Head of caudate nucleus (tissue), 42 donors: ENCODE measurements around the gene AKAP9.
"Not testable (repeated sequence)": the region's sequence is repeated elsewhere in the genome, so short reads cannot be mapped to it uniquely, and the experiment has no call there.

Experiments
- DNase-seq, 42 donors: peaks; one replicate each; pipeline versions ENCODE4 v3.0.0 to v3.0.0-alpha.2; 2020 to 2021; ENCODE audit warnings: mixed read lengths in 7 of 42
- intact Hi-C: fragments of 100-400 bp; cut with DNase I; formaldehyde crosslinking; loops from one replicate; pipeline ENCODE4 v1.15.0; 2022

Gene AKAP9

GRCh38 chr7:91995391-91996105 lies 54.9 kb downstream of the AKAP9 start:
- DNase-seq, result no peak
- intact Hi-C loops, result no loop called here

- no peak for DNase-seq
These were observed 59.2 kb downstream of the AKAP9 start for GRCh38 chr7:91999631-92000565.

GRCh38 chr7:92002720-92003119 lies 62.1 kb downstream of the AKAP9 start:
- intact Hi-C loops, result no loop called here
- DNase-seq, result no peak

More at GRCh38 chr7:91999631-92000565, 59.2 kb downstream of the AKAP9 start:
- intact Hi-C loops, result no loop called here

- intact Hi-C loops, result no loop called here
- no peak for DNase-seq
These were observed 65.4 kb downstream of the AKAP9 start for GRCh38 chr7:92006046-92006445.

GRCh38 chr7:92010215-92010614 lies 69.6 kb downstream of the AKAP9 start:
- no peak for DNase-seq
- intact Hi-C loops, result no loop called here

- intact Hi-C loops, result no loop called here
These were observed 72.9 kb downstream of the AKAP9 start for GRCh38 chr7:92013611-92014010.

GRCh38 chr7:92020636-92021035 lies 80.0 kb downstream of the AKAP9 start:
- intact Hi-C loops, result no loop called here
- no peak for DNase-seq

More at GRCh38 chr7:92013611-92014010, 72.9 kb downstream of the AKAP9 start:
- no peak for DNase-seq

GRCh38 chr7:92025260-92025659 lies 84.6 kb downstream of the AKAP9 start:
- intact Hi-C loops, result no loop called here
- DNase-seq, result no peak

GRCh38 chr7:92026635-92027034 lies 86.0 kb downstream of the AKAP9 start:
- intact Hi-C loops, DNase-seq: not testable (repeated sequence)

- DNase-seq, intact Hi-C loops: not testable (repeated sequence)
These were observed 86.5 kb downstream of the AKAP9 start for GRCh38 chr7:92027128-92027527.

GRCh38 chr7:92028226-92028625 lies 87.6 kb downstream of the AKAP9 start:
- DNase-seq, result no peak
- intact Hi-C loops, result no loop called here

- intact Hi-C loops, result no loop called here
- DNase-seq, result no peak
These were observed 88.0 kb downstream of the AKAP9 start for GRCh38 chr7:92028686-92029085.

GRCh38 chr7:92034116-92034515 lies 93.5 kb downstream of the AKAP9 start:
- intact Hi-C loops, result no loop called here
- DNase-seq, result no peak

- intact Hi-C loops, result no loop called here
- DNase-seq, result no peak
These were observed 94.9 kb downstream of the AKAP9 start for GRCh38 chr7:92035576-92035975.

- no peak for DNase-seq
- intact Hi-C loops, result no loop called here
These were observed 99.2 kb downstream of the AKAP9 start for GRCh38 chr7:92039900-92040299.

GRCh38 chr7:92042056-92042737 lies 101.5 kb downstream of the AKAP9 start:
- intact Hi-C loops, result no loop called here
- DNase-seq, result no peak

- intact Hi-C loops, result no loop called here
These were observed 102.4 kb downstream of the AKAP9 start for GRCh38 chr7:92043098-92043497.

GRCh38 chr7:92043637-92044036 lies 103.0 kb downstream of the AKAP9 start:
- intact Hi-C loops, result no loop called here
- DNase-seq, result no peak

More at GRCh38 chr7:92043098-92043497, 102.4 kb downstream of the AKAP9 start:
- no peak for DNase-seq

- intact Hi-C loops, result no loop called here
These were observed 103.5 kb downstream of the AKAP9 start for GRCh38 chr7:92044148-92044547.

GRCh38 chr7:92044940-92045339 lies 104.3 kb downstream of the AKAP9 start:
- DNase-seq, result no peak
- intact Hi-C loops, result no loop called here

More at GRCh38 chr7:92044148-92044547, 103.5 kb downstream of the AKAP9 start:
- no peak for DNase-seq
